Heart right ventricle (tissue), 16 donors: ENCODE results near the gene LPAR1. TPM values are rescaled to one million over a fixed set of nuclear protein-coding genes. Genes with fewer than 3 reads are reported as not detected.
A peak's percentile ranks its signal among the peaks of the same experiment; 100 is the strongest.

Experiments
- ATAC-seq, 8 donors: fragments of 200-7000 bp; cut with Tn5 transposase; one replicate each; pipeline ENCODE4 v1.9.1; 2020; ENCODE audit warnings: mild to moderate bottlenecking in 8 of 8, moderate library complexity in 8 of 8, moderate number of reproducible peaks in 1 of 8
- DNase-seq, 2 donors: peaks; one replicate each; pipeline ENCODE4 v3.0.0-alpha.2; 2020
- H3K27ac ChIP-seq, 10 donors: fragments of 200-600 bp; sonication (generic) in 2 of 10; one replicate each; pipeline versions ENCODE4 v1.5.0 to v1.8.0; 2020 to 2022; ENCODE audit warnings: mild to moderate bottlenecking in 3 of 10
- H3K27me3 ChIP-seq, 7 donors: fragments of 200-600 bp; one replicate each; pipeline ENCODE4 v1.8.0; 2021 to 2022; ENCODE audit warnings: mild to moderate bottlenecking in 2 of 7
- H3K36me3 ChIP-seq, 9 donors: fragments of 200-600 bp; sonication (generic) in 1 of 9; one replicate each; pipeline versions ENCODE4 v1.5.0 to v1.8.0; 2020 to 2022; ENCODE audit warnings: mild to moderate bottlenecking in 2 of 9
- H3K4me1 ChIP-seq, 9 donors: fragments of 200-600 bp; sonication (generic) in 1 of 9; one replicate each; pipeline versions ENCODE4 v1.5.0 to v1.8.0; 2020 to 2022; ENCODE audit warnings: mild to moderate bottlenecking in 4 of 9
- H3K4me3 ChIP-seq, 10 donors: fragments of 200-600 bp; sonication (generic) in 2 of 10; one replicate each; pipeline versions ENCODE4 v1.5.0 to v1.8.0; 2020 to 2022; ENCODE audit warnings: mild to moderate bottlenecking in 7 of 10, moderate library complexity in 2 of 10
- H3K9me3 ChIP-seq, 11 donors: fragments of 200-600 bp in 10 of 11; sonication (generic) in 2 of 11; one replicate each; pipeline versions ENCODE4 v1.5.0 to v1.8.0; 2013 to 2022; ENCODE audit warnings: mild to moderate bottlenecking in 2 of 11, control low read depth in 1 of 11, moderate library complexity in 1 of 11
- WGBS, 2 donors: extraction: QIAGEN DNeasy Blood & Tissue Kit; methylation state at CpG; one replicate each; pipeline ENCODE4 v1.1.7; 2013; ENCODE audit warnings: inconsistent platforms in 1 of 2; 5-methylcytosine and 5-hydroxymethylcytosine counted together
- intact Hi-C, 10 donors: fragments of 100-400 bp; cut with DNase I; formaldehyde crosslinking; loops; one replicate each; pipeline versions ENCODE4 v1.11.1 to v1.14.2; 2022
- polyA plus RNA-seq, 2 donors: library from polyadenylated mRNA; stranded (reverse); fragments of 200-250 nt; gene quantifications; one replicate each; pipeline ENCODE4 v1.2.3, GENCODE V29; 2013
- total RNA-seq, 10 donors: library from RNA; stranded (reverse); fragmentation: NEBNext Ultra II Directional in 3 of 10; extraction: Animal tissue kit (Norgen Biotek cat#: 25700) in 3 of 10; gene quantifications; one replicate each; pipeline versions ENCODE4 v1.2.1 to v1.2.4, GENCODE V29; 2021 to 2023
- TF ChIP-seq, protein P1 (sequence below), 9 donors: fragments of 200-600 bp; sonication (generic) in 2 of 9; IDR thresholded peaks; one replicate each; pipeline versions ENCODE4 v1.5.0 to v1.8.0; 2021 to 2022; ENCODE audit warnings: antibody characterized with exemption in 9 of 9, mild to moderate bottlenecking in 5 of 9, moderate library complexity in 1 of 9
- donor health status: Arrhythmogenic right ventricular cardiomyopathy.
- donor health status: ischemic (EF 13 %, LVEDD 7.1; RV severe dilation, severe dysfunction).
- donor health status: healthy with polysubstance abuse.
- donor health status: DM: no; HTN: yes; CAD: no.
- donor health status: DM: no; HTN: no; CAD: no.
- donor health status: ischemic (EF 25% LVEDD 6.9; RV normal size, moderate dysfunction).
- donor health status: ischemic (EF 25% LVEDD 5.7; RV mildly dilated, moderate dysfunction).
- donor health status: healthy.
- donor health status: DM: yes; HTN: yes; CAD: no.
- donor health status: Ischemic cardiomyopathy.
- donor health status: ischemic (EF 35%, LVEDD 5.7; RV mildly dilated, moderate dysfunction).
- donor health status: nonischemic (EF 11% LVEDD 7.7; RV severe dilation, severe dysfunction).
- donor health status: DM: yes; HTN: yes; CAD: no.
- donor health status: PGD.
- donor health status: ischemic (EF 29% LVEDD 5.4; RV normal size, mild dysfunction).
- donor health status: nonischemic (EF 23%, LVEDD 6.1; RV moderate dilation, normal function).

The LPAR1 gene
- total and polyA plus RNA-seq, 12 donors = 4.0 to 16.6 (median 7.7) TPM

DNA sequence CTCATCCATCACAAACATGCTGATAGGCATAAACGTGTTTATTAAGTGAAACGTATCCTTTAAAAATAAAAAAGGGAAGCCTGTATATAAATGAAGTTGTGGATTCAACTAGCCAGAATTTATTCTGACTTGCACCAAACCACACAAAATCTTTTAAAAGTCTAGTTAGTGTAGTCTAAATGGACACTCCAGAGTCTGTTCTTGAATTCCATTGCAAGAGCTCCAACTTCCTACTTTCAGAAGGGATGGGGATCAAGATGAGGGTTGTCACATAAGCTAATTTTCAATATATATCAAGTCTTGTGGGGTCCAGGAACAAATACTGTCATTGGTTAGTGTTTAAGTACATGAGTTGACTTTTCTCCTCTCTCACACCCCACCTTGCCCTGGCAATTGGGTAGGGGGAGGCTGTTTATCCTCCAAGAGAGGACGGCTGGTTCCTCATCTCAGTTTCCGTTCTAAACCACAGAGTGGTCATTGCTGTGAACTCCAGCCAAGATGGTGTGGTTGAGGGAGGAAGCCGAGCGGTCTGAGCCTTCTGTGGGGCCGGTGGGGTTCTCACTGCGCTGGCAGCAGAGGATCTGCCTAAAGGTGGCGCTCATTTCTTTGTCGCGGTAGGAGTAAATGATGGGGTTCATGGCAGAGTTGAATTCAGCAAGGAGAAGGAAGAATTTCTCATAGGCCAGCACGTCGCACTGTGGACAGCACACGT, 163.2 kb downstream of the LPAR1 start:
- ATAC-seq = peak in 7 of 8 donors; percentile 57 to 86 (median 75)
- no peaks in the 10 kb centered on the region for H3K9me3 ChIP-seq
- 74 to 75% methylated on average over 14 of the region's 14 CpGs for whole genome bisulfite sequencing, 2 donors
- no peaks in the 10 kb centered on the region for H3K27me3 ChIP-seq
- peak; percentile 34 to 35 for DNase-seq
- H3K4me3 ChIP-seq = no peak overlapping the region
- H3K4me1 ChIP-seq = peaks cover 0 to 4% (median 0%) of the 10 kb centered on the region in 9 donors
- intact Hi-C loops = no loop called here
- no peaks in the 10 kb centered on the region for H3K36me3 ChIP-seq
- TF ChIP-seq, protein P1, sequence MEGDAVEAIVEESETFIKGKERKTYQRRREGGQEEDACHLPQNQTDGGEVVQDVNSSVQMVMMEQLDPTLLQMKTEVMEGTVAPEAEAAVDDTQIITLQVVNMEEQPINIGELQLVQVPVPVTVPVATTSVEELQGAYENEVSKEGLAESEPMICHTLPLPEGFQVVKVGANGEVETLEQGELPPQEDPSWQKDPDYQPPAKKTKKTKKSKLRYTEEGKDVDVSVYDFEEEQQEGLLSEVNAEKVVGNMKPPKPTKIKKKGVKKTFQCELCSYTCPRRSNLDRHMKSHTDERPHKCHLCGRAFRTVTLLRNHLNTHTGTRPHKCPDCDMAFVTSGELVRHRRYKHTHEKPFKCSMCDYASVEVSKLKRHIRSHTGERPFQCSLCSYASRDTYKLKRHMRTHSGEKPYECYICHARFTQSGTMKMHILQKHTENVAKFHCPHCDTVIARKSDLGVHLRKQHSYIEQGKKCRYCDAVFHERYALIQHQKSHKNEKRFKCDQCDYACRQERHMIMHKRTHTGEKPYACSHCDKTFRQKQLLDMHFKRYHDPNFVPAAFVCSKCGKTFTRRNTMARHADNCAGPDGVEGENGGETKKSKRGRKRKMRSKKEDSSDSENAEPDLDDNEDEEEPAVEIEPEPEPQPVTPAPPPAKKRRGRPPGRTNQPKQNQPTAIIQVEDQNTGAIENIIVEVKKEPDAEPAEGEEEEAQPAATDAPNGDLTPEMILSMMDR (IDR thresholded peaks at IDR 0.05) = peak in 1 of 9 donors; percentile 44
- no peak overlapping the region for H3K27ac ChIP-seq

DNA sequence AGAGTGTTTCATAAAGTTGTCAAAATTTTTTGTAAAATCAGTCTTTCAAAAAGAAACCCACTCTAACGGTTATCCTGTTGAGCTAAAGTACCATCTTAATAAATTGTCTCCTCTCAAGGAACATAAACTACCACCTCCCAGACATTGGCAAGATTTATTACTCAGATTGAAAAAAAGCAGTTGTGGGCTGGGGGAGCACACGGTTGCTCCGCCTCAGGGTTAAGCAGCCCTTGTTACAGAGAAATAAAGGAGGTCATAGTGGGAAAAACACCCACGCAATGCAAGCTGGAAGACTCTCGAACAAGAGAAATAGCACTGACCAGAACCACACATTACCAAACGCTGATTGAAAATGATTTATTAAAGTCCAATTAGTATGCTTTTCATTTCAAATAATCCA, 165.3 kb downstream of the LPAR1 start:
- H3K27me3 ChIP-seq = no peaks in the 10 kb centered on the region
- intact Hi-C loops = no loop called here
- TF ChIP-seq, protein P1 (IDR thresholded peaks at IDR 0.05) = no peak
- no peak for DNase-seq
- H3K4me3 ChIP-seq = no peak overlapping the region
- H3K4me1 ChIP-seq = peaks cover 0 to 4% (median 0%) of the 10 kb centered on the region in 9 donors
- no peaks in the 10 kb centered on the region for H3K9me3 ChIP-seq
- WGBS, 2 donors = 79 to 82% methylated on average over 6 of the region's 6 CpGs
- H3K27ac ChIP-seq = no peak overlapping the region
- no peaks in the 10 kb centered on the region for H3K36me3 ChIP-seq
- ATAC-seq = no peak

DNA sequence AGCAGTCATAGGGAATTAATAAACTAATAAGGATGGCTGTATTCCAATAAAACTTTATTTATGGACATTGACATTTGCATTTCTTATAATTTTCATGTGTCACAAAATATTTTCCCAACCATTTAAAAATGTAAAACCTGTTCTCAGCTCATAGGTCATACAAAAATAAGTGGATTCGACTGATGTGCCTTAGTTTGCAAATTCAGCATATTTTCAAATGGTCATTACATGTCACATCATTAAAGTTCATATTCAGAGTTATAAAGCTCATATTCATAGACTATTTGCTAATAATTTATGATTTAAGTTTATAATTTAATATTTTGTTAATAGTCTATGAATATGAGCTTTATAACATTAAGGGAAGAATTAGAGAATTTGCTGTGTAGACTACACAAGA, 166.5 kb downstream of the LPAR1 start:
- intact Hi-C loops = no loop called here
- Histone ChIP-seq H3K27ac (no peak overlapping the region), H3K9me3 (no peaks in the 10 kb centered on the region), H3K36me3 (no peaks in the 10 kb centered on the region), H3K27me3 (no peaks in the 10 kb centered on the region), H3K4me3 (no peak overlapping the region), H3K4me1 (peaks cover 0 to 4% (median 0%) of the 10 kb centered on the region in 9 donors)
- no peak for ATAC-seq
- DNase-seq = no peak
- WGBS, 2 donors = 84 to 93% methylated on average over 1 of the region's 1 CpG
- TF ChIP-seq, protein P1 (IDR thresholded peaks at IDR 0.05) = no peak

DNA sequence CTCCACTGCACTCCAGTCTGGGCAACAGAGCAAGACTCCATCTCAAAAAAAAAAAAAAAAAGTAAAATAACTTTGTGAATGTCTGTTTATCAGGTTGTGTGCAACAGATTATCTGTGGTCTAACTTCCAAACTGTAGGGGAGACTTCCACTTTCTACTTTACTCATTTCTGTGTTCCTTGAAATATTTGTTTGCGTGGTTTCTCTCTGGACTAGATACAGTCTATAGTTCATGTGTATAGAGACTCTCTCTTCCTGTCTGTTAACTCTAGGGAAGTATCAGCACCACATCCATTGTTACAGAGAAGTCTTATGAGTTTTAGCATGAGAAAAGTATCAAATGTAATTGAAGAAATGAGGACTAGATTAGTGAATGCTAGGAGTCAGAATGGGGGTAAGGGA, 168.3 kb downstream of the LPAR1 start:
- H3K4me3 ChIP-seq = no peak overlapping the region
- intact Hi-C loops = no loop called here
- WGBS, 2 donors = 86 to 89% methylated on average over 1 of the region's 1 CpG
- TF ChIP-seq, protein P1 (IDR thresholded peaks at IDR 0.05) = no peak
- no peaks in the 10 kb centered on the region for H3K9me3 ChIP-seq
- no peak for ATAC-seq
- no peaks in the 10 kb centered on the region for H3K4me1 ChIP-seq
- H3K27me3 ChIP-seq = no peaks in the 10 kb centered on the region
- no peak overlapping the region for H3K27ac ChIP-seq
- DNase-seq = no peak
- H3K36me3 ChIP-seq = no peaks in the 10 kb centered on the region
